Gastroesophageal sphincter (tissue), 4 donors: ENCODE results near the gene WDFY1. TPM values are rescaled to one million over a fixed set of nuclear protein-coding genes. Genes with fewer than 3 reads are reported as not detected.

ENCODE experiments used
- ATAC-seq: fragments of 150-250 bp; one replicate; pipeline ENCODE4 v1.9.1; 2016; ENCODE audit warnings: mild to moderate bottlenecking, moderate library complexity
- H3K27ac ChIP-seq, 4 donors: fragments of 200-600 bp; sonication (generic) in 3 of 4; 1 replicate in 3 of 4; 2 replicates in 1 of 4; pipeline ENCODE4 v1.5.1; 2016 to 2019
- H3K27me3 ChIP-seq: fragments of 200-600 bp; sonication (generic); one replicate; pipeline ENCODE4 v1.5.1; 2019
- H3K36me3 ChIP-seq, 2 donors: fragments of 200-600 bp; sonication (generic); one replicate each; pipeline ENCODE4 v1.5.1; 2019; ENCODE audit warnings: control low read depth in 1 of 2
- H3K4me1 ChIP-seq, 3 donors: fragments of 200-600 bp; sonication (generic); 1 replicate in 2 of 3; 2 replicates in 1 of 3; pipeline ENCODE4 v1.5.1; 2016 to 2019; ENCODE audit warnings: control low read depth in 2 of 3
- H3K4me3 ChIP-seq, 2 donors: fragments of 200-600 bp; sonication (generic); one replicate each; pipeline ENCODE4 v1.5.1; 2019; ENCODE audit warnings: mild to moderate bottlenecking in 1 of 2, moderate library complexity in 1 of 2
- H3K9me3 ChIP-seq, 3 donors: fragments of 200-600 bp; sonication (generic); one replicate each; pipeline ENCODE4 v1.5.1; 2017 to 2019; ENCODE audit warnings: control low read depth in 2 of 3
- EP300 ChIP-seq: sonication (generic); formaldehyde crosslinking; IDR thresholded peaks from one replicate; pipeline ENCODE4 v1.6.1; 2017; ENCODE audit warnings: antibody characterized with exemption, mild to moderate bottlenecking
- POLR2A ChIP-seq, 2 donors: fragments of 450-650 bp; IDR thresholded peaks; one replicate each; pipeline ENCODE4 v1.6.1; 2017; ENCODE audit warnings: antibody characterized with exemption in 2 of 2, mild to moderate bottlenecking in 2 of 2, moderate library complexity in 1 of 2
- POLR2AphosphoS5 ChIP-seq: sonication (generic); formaldehyde crosslinking; IDR thresholded peaks from one replicate; pipeline ENCODE4 v1.6.1; 2017; ENCODE audit warnings: antibody characterized with exemption
- WGBS, 2 donors: methylation state at CpG; one replicate each; pipeline ENCODE4 v1.1.5; 2018; ENCODE audit warnings: low coverage in 1 of 2; 5-methylcytosine and 5-hydroxymethylcytosine counted together
- total RNA-seq, 4 donors: library from RNA; depleted of rRNA; stranded (reverse); fragments of >200 nt; gene quantifications; one replicate each; pipeline ENCODE4 v1.1.0, GENCODE V29; 2016
- TF ChIP-seq, protein P1 (sequence below), 4 experiments: fragments of 200-600 bp in 2 of 4; fragments of 450-650 bp in 2 of 4; sonication (generic) in 1 of 4; IDR thresholded peaks; one replicate each; pipeline ENCODE4 v1.5.1; 2017 to 2019; ENCODE audit warnings: antibody characterized with exemption in 4 of 4, mild to moderate bottlenecking in 2 of 4, moderate library complexity in 2 of 4

WDFY1 gene
- total RNA-seq, 4 donors from 2014 or later, result 26.3 to 49.7 (median 39.3) TPM

DNA sequence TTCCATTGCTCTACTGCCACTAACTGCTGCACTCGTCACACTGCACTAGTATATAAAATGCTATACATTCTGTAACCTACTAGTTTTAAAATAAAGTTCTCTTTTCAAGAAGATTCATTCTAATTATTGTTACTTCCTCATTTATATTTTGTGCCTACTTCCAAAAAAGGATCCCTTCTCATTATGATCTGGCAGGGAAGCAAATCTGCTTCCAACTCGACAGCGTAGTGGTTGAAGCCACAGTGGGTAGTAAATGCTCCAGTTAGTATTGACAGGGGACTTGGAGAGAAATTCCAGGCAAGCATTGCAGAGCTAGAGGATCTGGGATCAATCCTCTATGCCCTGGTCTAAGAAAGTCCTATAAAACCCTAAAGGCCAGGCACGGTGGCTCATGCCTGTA lies 54.4 kb downstream of the WDFY1 start:
- ATAC-seq, result no peak
- Histone ChIP-seq H3K27ac (no peak overlapping the region), H3K4me1 (peaks cover 0 to 8% (median 0%) of the 10 kb centered on the region in 3 donors), H3K27me3 (no peaks in the 10 kb centered on the region), H3K9me3 (no peaks in the 10 kb centered on the region), H3K36me3 (peaks cover 4 to 70% of the 10 kb centered on the region in 2 donors), H3K4me3 (no peak overlapping the region)
- no peak for TF ChIP-seq EP300
- TF ChIP-seq POLR2A (IDR thresholded peaks at IDR 0.05), result no peak
- TF ChIP-seq, protein P1, sequence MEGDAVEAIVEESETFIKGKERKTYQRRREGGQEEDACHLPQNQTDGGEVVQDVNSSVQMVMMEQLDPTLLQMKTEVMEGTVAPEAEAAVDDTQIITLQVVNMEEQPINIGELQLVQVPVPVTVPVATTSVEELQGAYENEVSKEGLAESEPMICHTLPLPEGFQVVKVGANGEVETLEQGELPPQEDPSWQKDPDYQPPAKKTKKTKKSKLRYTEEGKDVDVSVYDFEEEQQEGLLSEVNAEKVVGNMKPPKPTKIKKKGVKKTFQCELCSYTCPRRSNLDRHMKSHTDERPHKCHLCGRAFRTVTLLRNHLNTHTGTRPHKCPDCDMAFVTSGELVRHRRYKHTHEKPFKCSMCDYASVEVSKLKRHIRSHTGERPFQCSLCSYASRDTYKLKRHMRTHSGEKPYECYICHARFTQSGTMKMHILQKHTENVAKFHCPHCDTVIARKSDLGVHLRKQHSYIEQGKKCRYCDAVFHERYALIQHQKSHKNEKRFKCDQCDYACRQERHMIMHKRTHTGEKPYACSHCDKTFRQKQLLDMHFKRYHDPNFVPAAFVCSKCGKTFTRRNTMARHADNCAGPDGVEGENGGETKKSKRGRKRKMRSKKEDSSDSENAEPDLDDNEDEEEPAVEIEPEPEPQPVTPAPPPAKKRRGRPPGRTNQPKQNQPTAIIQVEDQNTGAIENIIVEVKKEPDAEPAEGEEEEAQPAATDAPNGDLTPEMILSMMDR (IDR thresholded peaks at IDR 0.05), result no peak
- no peak for TF ChIP-seq POLR2AphosphoS5
- WGBS, 2 donors, result 39 to 70% methylated on average over 2 to 4 of the region's 4 CpGs

DNA sequence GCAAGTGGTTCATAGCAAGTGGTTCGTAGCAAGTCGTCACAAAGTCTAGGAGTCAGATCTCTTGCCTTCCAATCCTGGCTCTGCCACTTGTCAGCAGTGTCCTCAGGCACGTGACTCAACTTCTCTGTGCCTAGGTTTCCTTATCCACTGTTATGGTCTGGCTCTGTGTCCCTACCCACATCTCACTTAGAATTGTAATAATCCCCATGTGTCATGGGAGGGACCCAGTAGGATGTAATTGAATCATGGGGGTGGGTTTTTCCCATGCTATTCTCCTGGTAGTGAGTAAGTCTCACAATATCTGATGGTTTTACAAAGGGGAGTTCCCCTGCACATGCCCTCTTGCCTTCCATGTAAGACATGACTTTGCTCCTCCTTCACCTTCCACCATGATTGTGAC lies 55.9 kb downstream of the WDFY1 start:
- no peak for ATAC-seq
- no peak overlapping the region for H3K27ac ChIP-seq
- peaks cover 0 to 8% (median 0%) of the 10 kb centered on the region in 3 donors for H3K4me1 ChIP-seq
- no peak overlapping the region for H3K4me3 ChIP-seq
- H3K27me3 ChIP-seq, result no peaks in the 10 kb centered on the region
- TF ChIP-seq, protein P1 (IDR thresholded peaks at IDR 0.05), result no peak
- no peak for TF ChIP-seq EP300
- no peak for TF ChIP-seq POLR2AphosphoS5
- no peak for TF ChIP-seq POLR2A (IDR thresholded peaks at IDR 0.05)
- no peaks in the 10 kb centered on the region for H3K9me3 ChIP-seq
- peaks cover 0 to 70% of the 10 kb centered on the region in 2 donors for H3K36me3 ChIP-seq
- 97% methylated on average over 3 of the region's 3 CpGs; no CpG with 5 or more reads in 1 of the 2 donors for WGBS, 2 donors

- H3K27ac ChIP-seq, result peak overlapping the region in 1 of 4 donors; percentile 1
Measured at GRCh38 chr2:223888251-223888650, 56.9 kb downstream of the WDFY1 start.

DNA sequence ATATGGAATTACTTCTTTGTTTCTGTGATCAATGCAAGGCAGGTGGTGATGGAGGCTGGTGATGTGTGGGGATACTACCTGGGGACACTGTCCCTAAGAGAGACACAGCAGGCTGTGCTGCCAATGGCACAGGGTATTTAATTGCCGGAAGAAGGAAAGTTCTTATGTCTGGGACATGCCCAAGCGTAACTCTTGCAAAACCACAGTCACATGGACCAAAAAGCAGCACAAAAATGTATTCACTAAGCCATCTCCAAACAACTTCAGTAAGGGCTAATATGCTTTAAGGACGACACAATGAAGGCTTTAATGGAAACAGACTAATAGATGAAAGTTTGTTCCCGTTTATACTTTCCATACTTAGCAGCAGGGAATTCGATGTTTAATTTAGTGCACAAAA lies 58.0 kb downstream of the WDFY1 start:
- TF ChIP-seq POLR2A (IDR thresholded peaks at IDR 0.05), result no peak
- peak; percentile 34 for TF ChIP-seq POLR2AphosphoS5
- TF ChIP-seq, protein P1 (IDR thresholded peaks at IDR 0.05), result no peak
- no peak for TF ChIP-seq EP300
- no peaks in the 10 kb centered on the region for H3K27me3 ChIP-seq
- H3K4me3 ChIP-seq, result no peak overlapping the region
- peaks cover 0 to 8% (median 0%) of the 10 kb centered on the region in 3 donors for H3K4me1 ChIP-seq
- H3K36me3 ChIP-seq, result peaks cover 0 to 70% of the 10 kb centered on the region in 2 donors
- no peak for ATAC-seq
- peak overlapping the region in 1 of 4 donors; percentile 1 for H3K27ac ChIP-seq
- H3K9me3 ChIP-seq, result no peaks in the 10 kb centered on the region
- 50 to 67% methylated on average over 4 to 5 of the region's 5 CpGs for WGBS, 2 donors

More at GRCh38 chr2:223888251-223888650, 56.9 kb downstream of the WDFY1 start:
- peaks cover 0 to 8% (median 0%) of the 10 kb centered on the region in 3 donors for H3K4me1 ChIP-seq
- H3K9me3 ChIP-seq, result no peaks in the 10 kb centered on the region
- TF ChIP-seq EP300 (no peak), POLR2AphosphoS5 (no peak), POLR2A (IDR thresholded peaks at IDR 0.05) (no peak)
- TF ChIP-seq, protein P1 (IDR thresholded peaks at IDR 0.05), result no peak
- no peak overlapping the region for H3K4me3 ChIP-seq
- WGBS, 2 donors, result 100% methylated on average over 2 of the region's 2 CpGs
- no peaks in the 10 kb centered on the region for H3K27me3 ChIP-seq
- no peak for ATAC-seq
- H3K36me3 ChIP-seq, result peaks cover 0 to 70% of the 10 kb centered on the region in 2 donors

GRCh38 chr2:223886726-223887125 lies 58.4 kb downstream of the WDFY1 start:
- H3K4me3 ChIP-seq, result no peak overlapping the region
- WGBS, 2 donors, result 0% methylated on average over 1 to 2 of the region's 2 CpGs
- no peak overlapping the region for H3K27ac ChIP-seq
- peaks cover 0 to 8% (median 0%) of the 10 kb centered on the region in 3 donors for H3K4me1 ChIP-seq
- H3K36me3 ChIP-seq, result peaks cover 0 to 70% of the 10 kb centered on the region in 2 donors
- H3K27me3 ChIP-seq, result no peaks in the 10 kb centered on the region
- TF ChIP-seq, protein P1 (IDR thresholded peaks at IDR 0.05), result no peak
- TF ChIP-seq POLR2AphosphoS5 (no peak), POLR2A (IDR thresholded peaks at IDR 0.05) (no peak), EP300 (no peak)
- H3K9me3 ChIP-seq, result no peaks in the 10 kb centered on the region
- ATAC-seq, result no peak
